ENCODE data around the gene AARS2. TPM values are rescaled to one million over a fixed set of nuclear protein-coding genes. Genes with fewer than 3 reads are reported as not detected.
A peak's percentile ranks its signal among the peaks of the same experiment; 100 is the strongest.

The AARS2 gene
- total RNA-seq, 4 donors from 2014 or later: 5.9 to 15.7 (median 12.8) TPM

- TF ChIP-seq POLR2A (IDR thresholded peaks at IDR 0.05) (no peak), CTCF (IDR thresholded peaks at IDR 0.05) (no peak)
- DNase-seq (ENCODE audit: low spot score in 2 of 2): peak in 1 of 2 donors; percentile 82
- 0 to 1% methylated on average over 43 to 53 of the region's 86 CpGs for WGBS, 2 donors
- intact Hi-C loops (cut with DNase I; ENCODE audit: low total_unique reads): no loop called here
- H3K4me3 ChIP-seq (ENCODE audit: low read depth, poor library complexity, severe bottlenecking): no peak overlapping the region
These were observed 15.8 kb downstream of the AARS2 start for GRCh38 chr6:44297063-44298038.

GRCh38 chr6:44294832-44295791 is 18.0 kb downstream of the AARS2 start:
- DNase-seq (ENCODE audit: low spot score in 2 of 2): no peak
- intact Hi-C loops (cut with DNase I; ENCODE audit: low total_unique reads): no loop called here
- 66 to 67% methylated on average over 6 to 7 of the region's 7 CpGs for whole genome bisulfite sequencing, 2 donors

GRCh38 chr6:44292661-44293365 is 20.3 kb downstream of the AARS2 start:
- TF ChIP-seq CTCF (IDR thresholded peaks at IDR 0.05) (no peak), POLR2A (IDR thresholded peaks at IDR 0.05) (no peak)
- DNase-seq (ENCODE audit: low spot score in 2 of 2): no peak
- intact Hi-C loops (cut with DNase I; ENCODE audit: low total_unique reads): no loop called here
- H3K4me3 ChIP-seq (ENCODE audit: low read depth, poor library complexity, severe bottlenecking): no peak overlapping the region
- 78 to 88% methylated on average over 4 of the region's 4 CpGs for WGBS, 2 donors

More at GRCh38 chr6:44294832-44295791, 18.0 kb downstream of the AARS2 start:
- no peak overlapping the region for H3K4me3 ChIP-seq (ENCODE audit: low read depth, poor library complexity, severe bottlenecking)
- no peak for TF ChIP-seq CTCF (IDR thresholded peaks at IDR 0.05)
- TF ChIP-seq POLR2A (IDR thresholded peaks at IDR 0.05): no peak

GRCh38 chr6:44291841-44292240 is 21.3 kb downstream of the AARS2 start:
- no peak overlapping the region for H3K4me3 ChIP-seq (ENCODE audit: low read depth, poor library complexity, severe bottlenecking)
- intact Hi-C loops (cut with DNase I; ENCODE audit: low total_unique reads): no loop called here
- TF ChIP-seq CTCF (IDR thresholded peaks at IDR 0.05): no peak
- TF ChIP-seq POLR2A (IDR thresholded peaks at IDR 0.05): no peak
- DNase-seq (ENCODE audit: low spot score in 2 of 2): no peak
- 62 to 77% methylated on average over 4 of the region's 4 CpGs for whole genome bisulfite sequencing, 2 donors

- no peak overlapping the region for H3K4me3 ChIP-seq (ENCODE audit: low read depth, poor library complexity, severe bottlenecking)
- no peak for TF ChIP-seq CTCF (IDR thresholded peaks at IDR 0.05)
- TF ChIP-seq POLR2A (IDR thresholded peaks at IDR 0.05): no peak
- intact Hi-C loops (cut with DNase I; ENCODE audit: low total_unique reads): no loop called here
- 26 to 35% methylated on average over 7 of the region's 7 CpGs for WGBS, 2 donors
- no peak for DNase-seq (ENCODE audit: low spot score in 2 of 2)
These were observed 23.4 kb downstream of the AARS2 start for GRCh38 chr6:44289726-44290260.
